Embryonic facial prominence (tissue), 1 donor: ENCODE results near the gene RBM18.

ENCODE experiments used
- DNase-seq: peaks from one replicate; pipeline ENCODE4 v3.0.0-alpha.2; 2016; ENCODE audit errors: extremely low spot score

The RBM18 gene

GRCh38 chr9:122258886-122259415 lies 5.7 kb downstream of the RBM18 start:
- no peak for DNase-seq

GRCh38 chr9:122256206-122256605 lies 8.4 kb downstream of the RBM18 start:
- DNase-seq = no peak

GRCh38 chr9:122254761-122255160 lies 9.9 kb downstream of the RBM18 start:
- no peak for DNase-seq

- DNase-seq = no peak
Measured at GRCh38 chr9:122252796-122253195, 11.8 kb downstream of the RBM18 start.

- DNase-seq = no peak
Measured at GRCh38 chr9:122251351-122251750, 13.3 kb downstream of the RBM18 start.

- DNase-seq = no peak
Measured at GRCh38 chr9:122248448-122248865, 16.2 kb downstream of the RBM18 start.

GRCh38 chr9:122246666-122247065 lies 18.0 kb downstream of the RBM18 start:
- no peak for DNase-seq

GRCh38 chr9:122244349-122244748 lies 20.3 kb downstream of the RBM18 start:
- no peak for DNase-seq

- no peak for DNase-seq
Measured at GRCh38 chr9:122239722-122240121, 24.9 kb downstream of the RBM18 start.

- no peak for DNase-seq
Measured at GRCh38 chr9:122236681-122237080, 28.0 kb downstream of the RBM18 start.

- DNase-seq = no peak
Measured at GRCh38 chr9:122234022-122234748, 30.5 kb downstream of the RBM18 start.

- no peak for DNase-seq
Measured at GRCh38 chr9:122232796-122233306, 31.8 kb downstream of the RBM18 start.

- no peak for DNase-seq
Measured at GRCh38 chr9:122229485-122229837, 35.2 kb downstream of the RBM18 start.

- no peak for DNase-seq
Measured at GRCh38 chr9:122228568-122229484, 35.8 kb downstream of the RBM18 start, which contains the start of gene LHX6. Gene LHX6, minus strand, starts transcription at chr9:122228957. Its CDS starts 217 bp downstream, at chr9:122228740.

- no peak for DNase-seq
Measured at GRCh38 chr9:122228191-122228567, 36.5 kb downstream of the RBM18 start.

GRCh38 chr9:122227575-122227900 lies 37.1 kb downstream of the RBM18 start:
- no peak for DNase-seq

GRCh38 chr9:122226758-122227574 lies 37.7 kb downstream of the RBM18 start:
- DNase-seq = no peak

GRCh38 chr9:122226142-122226757 lies 38.4 kb downstream of the RBM18 start:
- DNase-seq = no peak

GRCh38 chr9:122225312-122226141 lies 39.1 kb downstream of the RBM18 start:
- no peak for DNase-seq

- no peak for DNase-seq
Measured at GRCh38 chr9:122223435-122223834, 41.2 kb downstream of the RBM18 start.
